IPS-11a (cell line): ENCODE measurements around the gene APPL2.

Experiments
- H3K4me3 ChIP-seq: one replicate; pipeline ENCODE4 v1.5.1; 2013; ENCODE audit warnings: low read depth, low read length, control low read depth

Gene APPL2, protein sequence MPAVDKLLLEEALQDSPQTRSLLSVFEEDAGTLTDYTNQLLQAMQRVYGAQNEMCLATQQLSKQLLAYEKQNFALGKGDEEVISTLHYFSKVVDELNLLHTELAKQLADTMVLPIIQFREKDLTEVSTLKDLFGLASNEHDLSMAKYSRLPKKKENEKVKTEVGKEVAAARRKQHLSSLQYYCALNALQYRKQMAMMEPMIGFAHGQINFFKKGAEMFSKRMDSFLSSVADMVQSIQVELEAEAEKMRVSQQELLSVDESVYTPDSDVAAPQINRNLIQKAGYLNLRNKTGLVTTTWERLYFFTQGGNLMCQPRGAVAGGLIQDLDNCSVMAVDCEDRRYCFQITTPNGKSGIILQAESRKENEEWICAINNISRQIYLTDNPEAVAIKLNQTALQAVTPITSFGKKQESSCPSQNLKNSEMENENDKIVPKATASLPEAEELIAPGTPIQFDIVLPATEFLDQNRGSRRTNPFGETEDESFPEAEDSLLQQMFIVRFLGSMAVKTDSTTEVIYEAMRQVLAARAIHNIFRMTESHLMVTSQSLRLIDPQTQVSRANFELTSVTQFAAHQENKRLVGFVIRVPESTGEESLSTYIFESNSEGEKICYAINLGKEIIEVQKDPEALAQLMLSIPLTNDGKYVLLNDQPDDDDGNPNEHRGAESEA

DNA sequence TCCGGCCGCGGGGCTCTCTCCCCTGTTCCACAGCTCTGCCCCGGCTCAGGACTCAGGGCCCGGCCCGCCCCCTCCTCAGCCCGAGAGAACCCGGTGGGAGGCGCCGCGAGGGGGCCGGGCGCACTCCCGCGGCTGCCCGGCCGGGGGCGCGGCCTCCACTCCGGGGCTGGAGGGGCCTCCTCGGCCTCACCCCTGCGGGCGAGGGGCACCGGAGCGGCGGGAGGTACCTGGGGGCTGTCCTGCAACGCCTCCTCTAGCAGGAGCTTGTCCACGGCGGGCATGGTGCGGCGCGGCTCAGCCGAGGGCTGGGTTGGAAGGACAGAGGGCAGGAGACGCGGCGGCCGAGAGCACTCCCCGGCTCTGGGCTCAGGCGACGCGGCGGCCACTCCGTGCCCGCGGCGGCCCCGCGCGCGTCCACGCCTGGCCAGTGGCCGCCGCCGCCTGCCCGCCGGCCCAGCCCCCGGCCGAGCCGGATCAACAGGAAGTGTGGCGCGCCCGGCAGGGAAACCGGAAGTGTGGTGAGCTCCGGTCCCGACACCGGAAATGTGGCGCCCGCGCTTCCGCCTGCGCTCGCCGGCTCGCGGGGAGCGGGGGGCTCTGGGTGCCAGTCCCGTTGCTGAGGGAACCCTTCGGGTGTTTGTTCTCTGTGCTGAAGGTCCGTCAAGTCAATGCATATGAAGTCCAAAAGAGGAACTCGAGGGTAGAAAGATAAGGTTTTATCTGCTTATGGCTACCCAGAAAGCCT, at the start of gene APPL2:
APPL2 (minus strand) TSS at position 443 of the 745 bp plus-strand sequence; CDS start at position 281, 162 bp downstream.
- H3K4me3 ChIP-seq = peak within 1 kb of the TSS; percentile 69

DNA sequence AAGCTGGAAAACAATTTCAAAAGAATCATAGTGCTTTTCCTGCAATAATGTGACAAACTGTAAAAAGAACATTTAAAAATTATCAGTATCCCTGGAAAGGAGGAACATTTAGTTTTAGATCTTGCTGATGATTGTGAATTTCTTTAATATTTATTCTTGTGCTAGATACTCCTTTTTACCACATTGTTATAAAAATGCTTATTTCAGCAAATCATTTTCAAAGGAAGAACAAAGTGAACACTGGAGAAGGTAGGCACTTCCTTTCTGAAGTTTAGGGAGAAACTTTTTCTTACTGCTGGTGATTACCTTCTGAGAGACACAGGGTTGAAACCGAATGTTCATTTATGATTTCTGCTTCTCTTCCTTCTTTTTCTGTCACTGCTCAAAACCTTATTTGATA, 49.4 kb upstream of the APPL2 start:
- no peak overlapping the region for H3K4me3 ChIP-seq

- H3K4me3 ChIP-seq = no peak overlapping the region
Observed at GRCh38 chr12:105281694-105282049, 45.7 kb upstream of the APPL2 start.

DNA sequence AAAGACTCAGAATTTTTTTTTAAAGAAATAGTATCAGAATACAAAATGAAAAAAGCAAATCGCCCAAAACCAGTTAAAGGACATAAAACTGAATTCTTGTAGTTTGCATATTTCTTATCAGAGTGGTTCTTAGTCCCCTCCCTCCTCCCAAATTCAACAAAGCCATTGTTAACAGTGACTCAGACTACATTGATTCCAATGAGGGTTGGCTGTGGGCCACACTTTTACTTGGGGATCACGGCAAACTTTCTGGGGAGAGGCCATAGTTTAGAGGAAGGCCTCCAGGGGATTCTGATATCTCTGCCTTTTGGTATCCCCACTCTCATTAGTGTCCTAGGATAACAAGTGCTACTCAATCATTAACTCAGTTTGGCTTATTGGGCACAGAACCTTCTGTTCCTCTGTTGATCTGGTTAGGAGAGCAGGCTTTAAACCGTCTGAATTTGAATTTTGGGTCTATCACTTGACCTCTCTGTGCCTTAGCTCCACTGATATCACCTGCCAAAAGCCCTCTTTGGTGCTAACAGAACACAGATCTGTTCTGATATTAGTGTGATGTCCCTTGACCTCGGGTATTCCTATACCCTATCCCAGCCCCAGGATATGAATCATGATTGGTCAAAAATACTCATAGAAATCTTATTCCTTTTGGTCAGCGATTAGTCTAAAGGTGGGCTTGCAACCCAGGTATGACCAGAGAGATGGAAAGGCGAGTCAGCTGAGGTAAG, 45.2 kb upstream of the APPL2 start:
- H3K4me3 ChIP-seq = no peak overlapping the region

DNA sequence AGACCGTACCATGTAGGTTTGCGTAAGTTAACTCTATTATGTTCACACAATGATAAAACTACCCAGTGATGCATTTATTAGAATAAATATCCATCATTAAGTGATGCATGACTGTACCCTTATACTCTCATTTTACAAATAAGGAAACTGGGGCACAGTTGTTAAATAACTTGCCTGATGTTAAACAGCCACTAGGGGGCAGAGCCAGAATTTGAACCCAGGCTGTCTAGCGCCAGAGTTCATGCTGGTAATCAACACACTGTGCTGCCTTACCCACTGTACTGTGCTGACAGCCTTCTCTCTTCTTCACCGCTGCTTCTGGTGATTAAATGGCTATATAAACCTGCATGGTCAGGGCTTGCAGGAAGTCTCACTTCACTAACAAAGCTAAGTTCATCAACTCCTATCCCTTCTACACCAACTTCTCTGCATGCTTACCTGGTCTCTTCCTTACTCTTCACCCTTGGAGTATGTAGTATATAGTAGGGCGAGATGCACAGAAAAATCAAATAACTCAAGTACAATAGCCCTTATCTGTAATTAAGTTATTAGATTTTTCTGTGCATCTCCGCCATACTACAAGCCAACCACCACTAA, 43.6 kb upstream of the APPL2 start:
- no peak overlapping the region for H3K4me3 ChIP-seq

DNA sequence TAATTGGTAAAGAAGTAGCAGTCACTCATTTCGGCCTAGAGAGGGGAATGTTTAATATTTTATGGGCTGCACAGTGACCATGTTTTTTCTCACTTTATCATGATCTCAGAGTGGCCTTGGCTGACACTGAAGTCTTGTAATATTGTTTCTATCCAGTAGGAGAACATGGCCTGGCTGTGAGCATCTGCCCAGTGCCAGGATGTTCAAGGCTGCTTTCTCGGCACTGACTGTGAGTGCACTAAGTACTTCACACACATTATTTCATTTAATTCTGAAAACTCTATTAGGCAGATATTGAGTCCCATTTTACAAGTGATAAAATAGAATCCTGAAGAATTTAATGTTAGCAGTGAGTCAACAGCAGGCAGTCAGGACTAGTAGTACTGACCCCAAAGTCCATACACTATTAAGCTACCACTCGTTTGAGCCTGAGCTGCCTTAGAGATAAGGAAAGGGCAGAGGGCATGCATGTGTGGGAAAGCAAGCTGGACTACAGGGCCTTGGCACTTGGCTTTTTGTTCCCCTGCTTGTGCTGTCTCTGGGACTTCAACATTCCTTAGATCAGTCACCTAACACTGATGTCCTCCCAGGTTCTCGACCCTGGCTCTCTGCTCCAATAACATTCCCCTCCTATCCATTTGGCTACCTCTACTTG, 42.2 kb upstream of the APPL2 start:
- no peak overlapping the region for H3K4me3 ChIP-seq

GRCh38 chr12:105275997-105276733, 40.2 kb upstream of the APPL2 start:
- H3K4me3 ChIP-seq = no peak overlapping the region

DNA sequence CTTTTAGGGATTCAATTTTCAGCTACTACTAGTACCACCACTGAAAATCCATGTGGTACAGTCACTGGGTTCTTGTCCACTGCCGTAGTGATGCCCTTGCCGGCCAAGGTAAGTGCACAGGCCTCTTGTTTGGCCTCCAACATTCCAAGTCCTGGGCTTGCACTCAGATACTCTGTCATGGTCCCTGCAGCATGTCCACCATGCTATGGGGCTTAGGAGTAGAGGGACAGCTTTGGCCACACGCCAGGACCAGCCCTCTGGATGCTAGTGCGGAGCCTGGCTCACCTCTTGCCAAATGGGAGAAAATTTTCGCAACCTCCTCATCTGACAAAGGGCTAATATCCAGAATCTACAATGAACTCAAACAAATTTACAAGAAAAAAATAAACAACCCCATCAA, 38.6 kb upstream of the APPL2 start:
- H3K4me3 ChIP-seq = no peak overlapping the region

- H3K4me3 ChIP-seq = no peak overlapping the region
Observed at GRCh38 chr12:105273601-105274000, 37.6 kb upstream of the APPL2 start.

- no peak overlapping the region for H3K4me3 ChIP-seq
Observed at GRCh38 chr12:105272814-105273416, 36.9 kb upstream of the APPL2 start.

DNA sequence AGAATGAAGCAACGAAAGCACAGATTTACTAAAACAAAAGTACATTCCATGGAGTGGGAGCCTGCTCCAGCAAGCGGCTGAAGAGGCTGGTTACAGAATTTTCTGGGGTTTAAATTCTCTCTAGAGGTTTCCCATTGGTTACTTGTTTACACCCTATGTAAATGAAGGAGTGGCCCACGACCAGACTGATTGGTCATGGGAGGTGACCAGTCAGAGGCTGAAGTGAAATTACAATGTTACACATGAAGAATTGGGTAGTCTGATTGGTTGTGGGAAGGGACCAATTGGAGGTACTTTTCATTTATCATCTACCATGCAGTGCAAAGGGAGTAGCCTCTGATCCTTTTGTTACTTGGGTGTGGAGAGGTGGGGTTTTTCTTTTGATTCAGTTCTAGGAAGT, 36.2 kb upstream of the APPL2 start:
- no peak overlapping the region for H3K4me3 ChIP-seq

DNA sequence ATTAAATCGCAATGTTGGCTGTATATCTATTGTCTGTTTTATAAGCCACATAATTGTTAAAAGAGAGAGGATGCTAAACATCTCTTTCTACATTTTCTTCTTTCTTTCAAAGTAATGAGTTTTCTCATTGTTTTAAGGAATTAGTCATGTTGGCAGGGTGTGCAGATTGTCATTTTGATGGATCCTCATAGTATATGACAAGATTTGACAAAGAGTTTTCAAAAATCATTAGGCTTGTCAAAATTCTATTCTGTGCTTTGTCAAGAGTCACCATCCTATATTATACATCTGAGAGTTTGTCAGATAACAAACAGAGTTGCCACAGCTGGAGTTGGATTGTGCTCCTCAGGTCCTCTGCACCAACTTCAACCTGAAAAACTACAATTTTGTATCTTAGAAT, 35.4 kb upstream of the APPL2 start:
- no peak overlapping the region for H3K4me3 ChIP-seq

DNA sequence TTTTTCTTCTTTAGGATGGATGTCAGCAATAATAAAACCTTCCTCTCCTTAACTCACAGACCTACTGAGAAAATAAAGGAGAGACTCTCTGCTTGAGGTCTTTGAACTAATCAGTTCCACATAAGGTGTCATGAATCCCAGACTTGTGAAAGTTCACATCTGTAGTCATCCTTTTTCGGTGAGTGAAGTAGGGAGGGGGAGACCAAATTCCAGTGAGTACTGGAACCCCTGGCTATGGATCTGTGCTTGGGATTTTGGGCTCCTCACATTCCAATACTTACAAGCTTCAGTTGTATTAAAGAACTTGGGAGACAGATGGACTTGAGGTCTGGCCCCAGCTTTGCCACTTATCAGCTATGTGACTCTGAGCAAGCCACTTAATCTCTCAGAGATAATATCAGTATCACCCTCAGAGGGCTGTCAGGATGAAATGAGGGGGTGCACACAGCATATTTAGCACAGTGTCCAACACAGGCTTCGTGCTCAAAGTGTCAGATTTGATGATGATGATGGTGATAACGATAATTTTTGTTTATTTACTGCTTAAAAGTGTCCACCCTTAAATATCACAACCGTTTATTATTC, 34.8 kb upstream of the APPL2 start:
- no peak overlapping the region for H3K4me3 ChIP-seq

GRCh38 chr12:105267711-105268110, 31.7 kb upstream of the APPL2 start:
- no peak overlapping the region for H3K4me3 ChIP-seq

GRCh38 chr12:105264771-105265170, 28.8 kb upstream of the APPL2 start:
- no peak overlapping the region for H3K4me3 ChIP-seq

DNA sequence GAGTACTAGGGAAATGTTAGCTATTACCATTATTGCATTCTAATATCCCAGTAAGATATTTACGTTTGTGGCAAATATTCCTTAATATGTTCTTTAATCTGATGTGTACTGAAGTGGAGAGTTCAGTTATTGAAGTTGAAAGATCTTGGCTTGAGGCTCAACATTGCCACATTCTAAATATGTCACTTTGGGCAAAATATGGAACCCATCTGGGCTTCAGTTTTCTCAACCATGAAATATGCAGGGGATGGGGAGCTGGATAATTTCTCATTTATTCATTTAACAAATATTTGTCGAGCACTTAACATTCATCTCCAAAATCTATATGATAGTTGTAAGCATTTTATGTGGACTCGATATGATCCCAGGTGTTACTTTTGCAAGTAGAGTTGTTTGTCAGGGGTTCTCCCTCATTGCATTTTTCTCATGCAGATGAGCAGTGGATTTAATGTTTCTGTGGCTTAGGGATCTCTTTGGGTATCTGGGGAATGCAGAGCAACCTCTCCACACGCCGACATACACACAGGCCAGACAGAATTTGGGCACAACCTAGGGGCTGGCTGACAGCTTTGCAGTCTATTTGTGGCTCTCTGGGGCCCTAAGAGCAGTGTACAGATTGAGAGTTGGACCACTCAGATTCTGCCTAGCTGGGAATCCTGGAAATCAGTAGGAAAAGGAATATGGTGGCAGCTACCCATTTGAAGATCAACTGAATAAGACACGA, 26.6 kb upstream of the APPL2 start:
- no peak overlapping the region for H3K4me3 ChIP-seq

GRCh38 chr12:105261010-105261409, 25.0 kb upstream of the APPL2 start:
- H3K4me3 ChIP-seq = no peak overlapping the region

- no peak overlapping the region for H3K4me3 ChIP-seq
Observed at GRCh38 chr12:105259226-105259625, 23.3 kb upstream of the APPL2 start.
